GM12892 (cell line): ENCODE data around the gene CHST2.
A peak's percentile ranks its signal among the peaks of the same experiment; 100 is the strongest.

Source experiments
- DNase-seq: peaks from one replicate; pipeline ENCODE4 v3.0.0; 2011; ENCODE audit not compliant: insufficient read length
- FAIRE-seq: peaks from 2 replicates; lab custom pipeline; 2011; peaks lifted over from hg19 to GRCh38; lab: Jason Lieb, UNC
- POLR2A ChIP-seq: IDR thresholded peaks from 2 replicates; pipeline ENCODE4 v1.6.1; 2011; ENCODE audit warnings: low read depth, low read length, control low read depth
- POLR2AphosphoS5 ChIP-seq: IDR thresholded peaks from 2 replicates; pipeline ENCODE4 v1.6.1; 2011; ENCODE audit warnings: low read depth, low read length, control low read depth
- TAF1 ChIP-seq: IDR thresholded peaks from 2 replicates; pipeline ENCODE4 v1.6.1; 2011; ENCODE audit warnings: low read depth, mild to moderate bottlenecking, control low read depth, low read length, borderline replicate concordance

CHST2 gene

DNA sequence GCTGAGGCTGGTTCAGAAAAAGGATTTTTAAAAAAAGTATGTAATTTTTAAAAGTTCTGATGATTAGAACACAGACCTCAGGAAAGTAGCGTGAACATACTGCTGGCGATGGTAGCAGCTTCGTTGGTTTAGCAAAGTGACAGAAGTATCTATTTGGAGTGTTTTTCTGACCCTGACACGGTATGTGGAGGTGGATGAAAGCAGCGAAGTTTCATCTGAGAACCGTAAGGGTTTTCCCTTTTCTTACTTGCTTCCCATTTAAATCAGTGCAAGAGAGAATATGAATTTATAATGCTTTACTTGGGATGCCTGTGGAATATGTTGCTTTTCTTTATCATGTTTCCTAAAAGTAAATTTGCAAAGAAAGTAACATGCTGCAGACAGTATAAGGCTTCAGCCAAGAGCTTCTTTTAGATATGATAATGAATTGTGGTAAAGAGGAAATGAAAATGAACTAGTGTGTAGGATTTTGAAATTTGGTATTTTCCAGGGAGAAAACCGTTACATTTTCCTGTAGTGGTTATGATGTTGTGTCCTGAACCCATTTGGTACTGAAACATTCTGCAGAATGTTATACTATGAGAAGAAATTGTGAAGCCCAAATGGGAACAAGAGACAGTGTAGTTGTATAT, 3.9 kb downstream of the CHST2 start:
- peak; percentile 48 for FAIRE-seq
- DNase-seq = no peak
- TF ChIP-seq TAF1 (no peak), POLR2AphosphoS5 (peak; percentile 54), POLR2A (peak; percentile 61)

- no peak for TF ChIP-seq POLR2AphosphoS5
- no peak for TF ChIP-seq TAF1
- no peak for DNase-seq
- FAIRE-seq = no peak
Observed at GRCh38 chr3:143124601-143125520, 5.3 kb downstream of the CHST2 start.

DNA sequence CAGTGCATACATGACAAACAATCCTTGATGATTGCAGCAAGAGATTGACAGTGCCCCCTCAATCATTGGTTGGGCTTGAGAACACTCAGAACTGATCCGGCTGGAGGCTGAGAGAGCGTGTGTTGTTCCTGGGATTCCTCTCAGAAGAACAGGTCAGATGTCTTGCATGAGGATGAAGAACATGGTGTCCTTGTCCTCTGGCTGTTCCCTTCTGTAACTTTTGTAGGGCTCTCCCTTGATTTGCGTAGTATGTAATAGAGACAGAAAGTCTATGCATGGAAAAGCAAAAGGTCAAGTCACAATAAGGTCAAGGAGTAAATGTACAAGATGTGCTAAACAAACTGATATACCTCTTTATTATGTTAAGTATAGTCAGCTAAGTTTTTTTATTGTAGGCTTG, 8.2 kb downstream of the CHST2 start:
- FAIRE-seq = no peak
- no peak for DNase-seq
- no peak for TF ChIP-seq POLR2AphosphoS5
- TF ChIP-seq TAF1 = no peak
- TF ChIP-seq POLR2A = no peak

DNA sequence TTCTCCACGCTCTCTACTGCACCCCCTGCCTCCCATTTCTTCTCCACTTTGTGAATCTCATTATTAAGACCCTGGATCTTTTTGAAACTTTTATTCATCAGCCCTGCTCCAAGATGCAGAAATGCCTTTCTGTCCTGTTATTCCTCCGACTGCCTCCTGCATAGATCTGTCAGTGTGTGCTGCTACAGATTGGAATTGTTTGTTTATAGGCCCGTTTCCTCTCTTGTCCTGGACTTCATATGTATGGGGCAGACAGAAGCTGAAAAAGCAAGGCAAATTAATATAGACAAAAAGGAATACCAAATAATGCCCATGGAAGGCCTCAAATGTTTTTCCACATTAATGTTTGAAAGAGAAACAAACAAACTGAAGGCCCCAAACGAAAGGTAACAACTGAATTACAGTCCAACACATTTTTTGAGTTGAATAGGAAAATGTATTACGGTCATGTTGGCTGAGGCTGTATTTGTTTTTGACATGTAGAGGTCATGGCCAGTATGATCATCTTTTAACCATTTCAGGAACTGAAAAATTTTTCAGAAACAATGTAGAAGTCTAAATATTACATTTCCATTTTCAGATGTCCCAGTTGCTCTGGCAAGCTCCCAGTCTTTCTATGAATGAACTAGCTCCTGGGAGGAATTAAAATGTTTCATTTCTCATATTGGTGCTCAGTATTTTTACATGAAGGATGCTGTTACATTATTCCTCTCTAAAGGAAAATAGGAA, 8.8 kb downstream of the CHST2 start:
- TF ChIP-seq TAF1 = no peak
- TF ChIP-seq POLR2A = no peak
- TF ChIP-seq POLR2AphosphoS5 = no peak
- FAIRE-seq (peak; percentile 27), DNase-seq (no peak)

- peak; percentile 73 for FAIRE-seq
- no peak for TF ChIP-seq POLR2AphosphoS5
- TF ChIP-seq TAF1 = no peak
- no peak for TF ChIP-seq POLR2A
- DNase-seq = no peak
Observed at GRCh38 chr3:143132246-143132980, 12.8 kb downstream of the CHST2 start.

DNA sequence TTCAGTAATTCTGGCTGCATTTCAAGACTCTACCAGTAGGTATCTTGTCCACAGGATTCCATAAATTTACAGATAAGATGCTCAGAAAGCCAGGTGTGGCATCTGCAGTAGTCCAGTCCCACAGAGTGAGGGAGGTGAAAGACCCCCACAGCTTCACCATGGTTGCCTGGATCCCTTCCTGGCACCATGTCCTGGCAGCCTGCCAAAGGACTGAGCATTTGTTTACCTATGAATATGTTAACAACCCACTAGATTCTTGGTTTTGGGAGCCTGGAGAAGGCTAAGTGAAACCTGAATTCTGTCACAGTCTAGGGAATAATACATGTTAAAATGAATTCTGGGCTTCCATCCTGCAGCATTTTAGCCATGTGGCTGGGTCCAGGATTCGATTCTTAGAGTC, 14.9 kb downstream of the CHST2 start:
- DNase-seq (no peak), FAIRE-seq (no peak)
- TF ChIP-seq TAF1 (no peak), POLR2A (no peak), POLR2AphosphoS5 (no peak)

DNA sequence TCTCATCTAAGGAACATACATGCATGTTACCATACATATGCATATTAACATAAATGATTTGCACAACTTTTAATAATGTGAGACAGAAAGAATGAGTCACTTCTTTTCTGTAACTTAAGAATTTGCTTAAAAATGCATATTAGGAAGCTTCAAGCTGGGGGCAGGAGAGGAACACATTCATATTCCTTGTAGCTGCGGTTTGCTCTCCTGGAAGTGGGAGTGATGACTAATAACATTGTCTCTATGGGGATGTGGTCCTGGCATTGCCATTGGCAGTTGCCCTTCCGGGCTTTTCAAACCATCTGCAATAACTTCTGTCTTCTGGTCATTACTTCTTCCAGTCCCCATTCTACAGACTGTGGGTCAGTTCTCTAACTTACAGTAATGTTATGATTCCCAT, 15.6 kb downstream of the CHST2 start:
- TF ChIP-seq POLR2A (no peak), POLR2AphosphoS5 (no peak), TAF1 (no peak)
- FAIRE-seq = no peak
- no peak for DNase-seq

DNA sequence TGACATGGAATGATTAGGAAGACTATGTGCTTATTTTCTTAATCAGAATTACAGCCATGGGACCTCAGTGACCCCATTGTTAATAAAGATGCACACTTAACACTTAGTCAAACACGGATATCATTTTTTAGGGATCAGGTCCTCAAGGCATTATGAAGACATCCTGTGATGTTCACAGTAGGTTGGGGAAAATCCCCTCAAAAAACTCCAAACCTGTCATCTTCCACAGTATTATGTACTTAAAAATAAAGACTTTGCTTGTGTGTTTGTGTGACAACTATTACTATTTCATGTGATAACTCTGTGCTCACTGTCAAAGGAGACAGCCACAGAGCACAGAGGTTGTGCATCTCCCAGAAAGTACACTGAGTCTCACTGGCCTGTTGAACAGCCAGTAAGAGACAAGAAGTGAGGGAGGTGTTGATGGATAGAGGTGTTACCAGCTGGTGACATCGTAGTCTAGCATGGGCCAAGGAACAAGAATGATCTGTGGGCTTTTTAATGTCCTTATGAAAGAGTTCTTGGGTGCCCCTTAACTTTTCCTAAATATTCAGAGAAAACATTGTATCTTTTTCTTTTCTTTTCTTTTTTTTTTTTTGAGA, 18.0 kb downstream of the CHST2 start:
- DNase-seq = no peak
- no peak for TF ChIP-seq TAF1
- TF ChIP-seq POLR2AphosphoS5 = no peak
- no peak for TF ChIP-seq POLR2A
- FAIRE-seq = no peak

- no peak for FAIRE-seq
Observed at GRCh38 chr3:143138953-143139352, 19.4 kb downstream of the CHST2 start.

GRCh38 chr3:143139762-143140161, 20.2 kb downstream of the CHST2 start:
- no peak for FAIRE-seq
- TF ChIP-seq POLR2AphosphoS5 (no peak), TAF1 (no peak), POLR2A (no peak)
- DNase-seq = no peak

More at GRCh38 chr3:143138953-143139352, 19.4 kb downstream of the CHST2 start:
- DNase-seq = no peak
- TF ChIP-seq POLR2AphosphoS5 (no peak), POLR2A (no peak)
